Activated CD4-positive, alpha-beta T cell treated with anti-CD3 and anti-CD28 coated beads, Interleukin-2, amount 50 U/mL, for 4 hours (primary cell): ENCODE data around the gene MRGPRD.
"Not testable (repeated sequence)": the region's sequence is repeated elsewhere in the genome, so short reads cannot be mapped to it uniquely, and the experiment has no call there.

Experiments used
- DNase-seq, 2 experiments: peaks; one replicate each; pipeline ENCODE4 v3.0.0-alpha.2; 2020

The MRGPRD gene

DNA sequence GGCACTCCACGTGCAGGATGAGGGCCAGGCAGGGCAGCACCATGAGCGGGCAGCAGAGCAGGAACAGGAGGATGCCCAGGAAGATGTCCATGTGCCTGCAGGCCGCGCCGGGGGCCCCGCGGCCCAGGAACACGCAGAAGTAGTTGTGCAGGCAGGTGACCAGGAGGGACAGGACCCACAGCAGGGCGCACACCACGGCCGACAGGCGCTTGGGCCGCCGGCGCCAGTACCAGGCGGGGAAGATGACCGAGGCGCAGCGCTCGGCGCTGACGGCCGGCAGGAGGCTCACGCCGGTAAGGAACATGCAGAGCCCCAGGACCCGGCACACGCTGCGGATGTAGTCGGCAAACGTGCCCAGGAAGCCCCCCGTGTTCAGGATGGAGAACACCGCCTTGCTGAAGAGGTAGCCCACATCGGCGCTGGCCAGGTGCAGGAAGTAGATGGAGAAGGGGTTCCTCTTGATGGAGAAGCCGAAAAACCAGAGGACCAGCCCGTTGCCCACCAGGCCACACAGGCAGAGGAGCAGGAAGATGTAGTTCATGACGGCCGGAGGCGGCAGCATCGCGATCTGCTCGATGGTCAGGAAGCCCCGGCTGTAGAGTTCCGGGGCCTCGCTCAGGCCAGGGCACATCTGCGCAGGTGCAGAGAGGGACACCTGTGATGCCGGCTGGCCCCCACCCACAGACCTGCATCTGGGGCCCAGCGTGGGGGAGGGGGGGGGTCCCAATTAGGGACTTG is 25.0 kb upstream of the MRGPRD start:
- DNase-seq = no peak

DNA sequence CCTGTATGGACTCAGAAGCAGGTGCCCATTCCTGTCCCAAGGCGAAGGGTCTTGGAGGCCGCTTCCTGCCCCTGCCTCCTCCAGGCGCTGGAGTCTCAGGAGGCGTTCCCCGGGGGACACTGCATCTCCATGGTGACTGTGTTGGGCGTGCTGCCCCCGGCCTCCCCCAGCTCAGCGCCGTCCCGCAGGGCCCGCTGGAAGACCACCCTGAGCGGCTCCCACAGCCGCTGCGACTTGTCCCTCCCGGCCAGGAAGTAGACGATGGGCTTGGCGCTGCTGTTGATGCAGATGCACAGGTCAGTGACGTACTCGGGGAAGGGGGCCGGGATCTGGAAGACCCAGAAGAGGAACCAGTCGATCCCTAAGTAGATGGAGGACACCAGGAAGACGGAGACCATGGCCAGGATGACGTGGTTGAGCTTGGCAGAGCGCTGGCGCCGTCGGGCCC is 24.4 kb upstream of the MRGPRD start:
- no peak for DNase-seq

DNA sequence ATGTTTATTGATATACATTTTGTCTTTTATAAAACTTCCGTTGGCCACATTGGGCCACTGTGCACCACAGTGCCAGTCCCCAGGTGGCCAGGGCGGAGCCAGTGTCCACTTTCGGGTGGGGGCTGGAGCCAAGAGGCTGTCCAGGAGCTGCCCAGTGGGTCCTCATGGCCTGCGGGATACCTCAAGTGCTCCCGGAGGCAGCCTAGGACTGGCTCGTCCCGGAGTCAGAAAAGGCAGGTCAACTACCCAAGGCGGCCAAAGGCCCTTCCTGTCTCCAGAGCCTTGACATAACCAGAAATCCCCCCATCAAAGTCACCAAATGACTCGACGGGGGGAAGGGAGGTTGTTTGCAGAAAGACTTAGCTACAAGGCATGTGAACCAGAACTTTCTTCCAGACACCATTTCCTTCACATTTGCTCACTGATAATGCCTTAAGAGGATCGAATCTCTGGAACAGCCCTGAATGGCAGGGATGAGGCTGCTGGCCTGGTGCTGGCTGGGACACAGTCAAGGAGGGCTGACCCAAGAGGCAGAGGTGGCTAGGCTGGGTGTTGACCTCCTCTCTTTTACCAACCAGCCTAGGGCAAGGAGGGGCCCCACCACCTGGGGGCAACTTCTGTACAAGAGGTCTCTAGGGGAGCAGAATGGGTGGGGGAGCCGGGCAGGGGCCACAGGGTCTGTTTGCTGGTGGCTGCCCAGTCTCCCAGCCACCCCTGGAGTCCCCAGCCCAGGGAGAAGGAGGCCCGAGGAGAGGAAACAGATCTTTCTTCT is 23.8 kb upstream of the MRGPRD start:
- DNase-seq = no peak

DNA sequence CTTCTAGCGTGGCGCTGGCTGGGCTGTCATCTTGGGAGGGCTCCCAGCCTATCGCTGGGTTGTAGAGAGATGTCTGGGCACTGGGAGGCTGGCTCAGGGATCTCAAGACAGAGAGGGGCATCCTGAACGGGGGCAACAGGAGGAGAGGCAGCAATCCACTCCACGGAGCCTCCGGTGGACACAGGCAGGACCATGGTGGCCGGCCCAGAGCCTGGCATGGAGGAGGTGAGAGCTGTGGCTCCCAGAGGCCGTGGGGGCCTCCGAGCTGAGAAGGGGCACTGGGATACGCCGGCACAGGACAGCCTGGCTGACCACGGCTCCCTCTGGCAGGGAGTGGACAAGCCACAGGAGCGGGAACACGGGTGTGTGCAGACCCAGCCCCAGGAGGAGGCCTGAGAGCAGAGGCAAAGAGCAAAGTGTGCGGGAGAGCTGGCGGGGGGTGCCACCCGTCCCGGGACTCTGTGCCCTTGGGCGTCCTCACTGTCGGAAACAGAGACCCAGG is 23.1 kb upstream of the MRGPRD start:
- no peak for DNase-seq

GRCh38 chr11:69003301-69003865 is 22.6 kb upstream of the MRGPRD start:
- no peak for DNase-seq

DNA sequence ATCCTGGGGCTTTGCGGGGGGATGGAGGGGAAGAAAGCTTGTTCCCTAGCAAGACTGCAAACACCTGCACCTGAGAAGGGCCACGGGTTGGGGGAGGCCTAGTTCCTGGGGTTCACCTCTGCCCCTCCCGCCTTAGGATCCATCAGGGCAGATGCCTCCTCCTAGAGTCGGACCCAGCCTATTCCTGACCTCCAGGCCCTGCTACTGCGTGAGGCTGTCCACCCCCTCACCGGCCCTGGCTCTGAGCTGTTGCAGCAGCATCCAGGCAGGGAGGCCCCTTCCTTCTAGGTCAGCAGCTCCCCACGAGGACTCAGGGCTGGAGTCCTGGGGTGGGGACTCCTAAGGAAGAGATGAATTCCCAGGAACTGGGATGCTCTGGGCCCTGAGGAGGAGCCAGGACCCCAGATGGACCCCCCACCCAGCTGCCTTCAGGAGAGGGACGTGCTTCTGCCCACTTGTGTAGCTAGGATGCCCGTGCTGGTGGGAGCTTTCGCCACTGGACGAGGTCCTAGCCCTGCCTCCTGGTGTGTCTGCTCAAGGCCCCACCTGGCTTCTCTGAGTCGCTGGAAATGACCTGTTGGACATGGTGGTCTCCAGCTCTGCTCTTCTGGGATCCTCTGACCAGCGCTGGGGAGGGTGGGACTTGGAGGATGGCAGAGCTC is 21.9 kb upstream of the MRGPRD start:
- DNase-seq = no peak

GRCh38 chr11:69002110-69002569 is 21.4 kb upstream of the MRGPRD start:
- no peak for DNase-seq

GRCh38 chr11:69001243-69002081 is 20.7 kb upstream of the MRGPRD start:
- DNase-seq = no peak

- no peak for DNase-seq
These were observed 20.1 kb upstream of the MRGPRD start for GRCh38 chr11:69000831-69001242.

- DNase-seq = no peak
These were observed 19.6 kb upstream of the MRGPRD start for GRCh38 chr11:69000391-69000790.

GRCh38 chr11:68999748-69000355 is 19.1 kb upstream of the MRGPRD start:
- DNase-seq = not testable (repeated sequence)

- no peak for DNase-seq
These were observed 18.4 kb upstream of the MRGPRD start for GRCh38 chr11:68999093-68999747.

DNA sequence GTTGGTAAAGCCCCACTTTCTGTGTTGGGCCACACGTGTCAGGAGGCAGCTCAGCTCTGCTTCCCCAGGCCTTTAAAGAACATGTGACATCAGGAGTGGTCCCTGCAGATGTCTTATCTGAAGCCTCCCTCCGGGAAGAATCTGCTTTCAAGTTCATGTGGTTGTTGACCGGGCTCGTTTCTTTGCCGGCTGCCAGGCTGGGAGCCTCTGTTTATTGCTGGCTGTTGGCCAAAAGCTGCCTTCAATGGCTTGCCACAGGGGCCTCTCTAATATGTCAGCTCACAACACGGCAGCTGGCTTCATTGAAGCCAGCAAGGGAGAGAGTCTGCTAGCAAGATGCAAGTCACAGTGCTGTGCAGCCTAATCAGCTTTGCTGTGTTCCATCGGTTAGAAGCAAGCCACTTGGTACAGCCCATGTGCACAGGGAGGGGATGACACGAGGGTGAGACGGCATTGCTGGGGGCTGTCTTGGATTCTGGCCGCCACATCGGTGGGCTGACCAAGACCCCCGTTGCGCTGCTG is 17.7 kb upstream of the MRGPRD start:
- no peak for DNase-seq

DNA sequence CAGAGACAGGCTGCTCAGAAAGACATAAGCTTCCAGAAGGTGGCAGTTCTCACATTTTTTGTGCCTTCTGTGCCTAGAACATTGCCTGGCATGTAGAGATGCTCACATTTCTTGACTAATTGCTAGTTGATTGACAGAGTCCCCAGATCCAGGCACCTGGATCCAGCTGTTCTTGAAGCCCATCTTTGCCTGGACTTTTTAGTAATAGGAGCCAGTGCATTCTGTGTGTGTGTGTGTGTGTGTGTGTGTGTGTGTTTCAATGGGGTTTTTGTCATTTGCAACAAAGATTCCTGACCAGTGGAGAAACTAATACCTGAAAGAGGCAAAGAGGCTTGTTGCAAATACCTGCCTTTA is 17.2 kb upstream of the MRGPRD start:
- DNase-seq = no peak

GRCh38 chr11:68997124-68997994 is 16.6 kb upstream of the MRGPRD start:
- DNase-seq = no peak

GRCh38 chr11:68996376-68997123 is 15.8 kb upstream of the MRGPRD start:
- no peak for DNase-seq

GRCh38 chr11:68994894-68995285 is 14.1 kb upstream of the MRGPRD start:
- DNase-seq = no peak

- DNase-seq = no peak
These were observed 13.5 kb upstream of the MRGPRD start for GRCh38 chr11:68994161-68994893.
